HEK293 (cell line): Measurements from ENCODE around the gene PSAPL1.

Experiments
- ZNF16 ChIP-seq: fragments of 450-650 bp; formaldehyde crosslinking; IDR thresholded peaks from 2 replicates; pipeline ENCODE4 v1.5.1; 2016; ENCODE audit warnings: low read depth, missing biosample characterization, missing genetic modification characterization
- TF ChIP-seq, protein P1 (sequence below): fragments of 450-650 bp; formaldehyde crosslinking; optimal IDR thresholded peaks from 2 replicates; pipeline ENCODE3; 2016; ENCODE audit warnings: missing biosample characterization, mild to moderate bottlenecking, missing genetic modification characterization

GRCh38 chr4:7444731-7445130, 10.0 kb upstream of the PSAPL1 start:
- TF ChIP-seq ZNF16: no peak
- TF ChIP-seq, protein P1, sequence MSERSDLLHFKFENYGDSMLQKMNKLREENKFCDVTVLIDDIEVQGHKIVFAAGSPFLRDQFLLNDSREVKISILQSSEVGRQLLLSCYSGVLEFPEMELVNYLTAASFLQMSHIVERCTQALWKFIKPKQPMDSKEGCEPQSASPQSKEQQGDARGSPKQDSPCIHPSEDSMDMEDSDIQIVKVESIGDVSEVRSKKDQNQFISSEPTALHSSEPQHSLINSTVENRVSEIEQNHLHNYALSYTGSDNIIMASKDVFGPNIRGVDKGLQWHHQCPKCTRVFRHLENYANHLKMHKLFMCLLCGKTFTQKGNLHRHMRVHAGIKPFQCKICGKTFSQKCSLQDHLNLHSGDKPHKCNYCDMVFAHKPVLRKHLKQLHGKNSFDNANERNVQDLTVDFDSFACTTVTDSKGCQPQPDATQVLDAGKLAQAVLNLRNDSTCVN: no peak
